Kidney (tissue), 14 donors: ENCODE measurements around the gene PP2D1. TPM values are rescaled to one million over a fixed set of nuclear protein-coding genes. Genes with fewer than 3 reads are reported as not detected.

ENCODE experiments used
- DNase-seq, 5 donors: peaks; one replicate each; pipeline ENCODE4 v3.0.0-alpha.2; 2013 to 2020
- FAIRE-seq: peaks from 2 replicates; lab custom pipeline; 2012; peaks lifted over from hg19 to GRCh38; lab: Jason Lieb, UNC
- H3K27ac ChIP-seq, 2 donors: one replicate each; pipeline ENCODE4 v1.7.0; 2013; ENCODE audit warnings: low read depth in 2 of 2, low read length in 2 of 2, inconsistent platforms in 1 of 2
- H3K27me3 ChIP-seq: one replicate; pipeline ENCODE4 v1.7.1; 2013; ENCODE audit warnings: low read length, inconsistent platforms; ENCODE audit not compliant: control insufficient read depth, insufficient read depth
- H3K36me3 ChIP-seq, 3 donors: one replicate each; pipeline versions ENCODE4 v1.7.0 to v1.7.1; 2013; ENCODE audit warnings: low read length in 3 of 3, control low read depth in 1 of 3, inconsistent platforms in 1 of 3; ENCODE audit not compliant: insufficient read depth in 3 of 3, control insufficient read depth in 2 of 3
- H3K4me1 ChIP-seq, 3 donors: one replicate each; pipeline versions ENCODE4 v1.7.0 to v1.7.1; 2013; ENCODE audit warnings: low read length in 3 of 3, inconsistent platforms in 1 of 3, low read depth in 1 of 3; ENCODE audit not compliant: control insufficient read depth in 2 of 3, insufficient read depth in 2 of 3
- H3K4me3 ChIP-seq, 3 donors: one replicate each; pipeline versions ENCODE4 v1.7.0 to v1.8.1; 2013; ENCODE audit warnings: low read length in 3 of 3, control low read depth in 1 of 3, inconsistent platforms in 1 of 3
- H3K9ac ChIP-seq, 3 donors: one replicate each; pipeline versions ENCODE4 v1.7.0 to v1.7.1; 2013; ENCODE audit warnings: low read length in 3 of 3, control low read depth in 1 of 3, inconsistent platforms in 1 of 3
- H3K9me3 ChIP-seq, 3 donors: one replicate each; pipeline versions ENCODE4 v1.7.0 to v1.7.1; 2013; ENCODE audit warnings: low read length in 3 of 3, control low read depth in 1 of 3, inconsistent platforms in 1 of 3; ENCODE audit not compliant: control insufficient read depth in 2 of 3, insufficient read depth in 1 of 3
- CTCF ChIP-seq: IDR thresholded peaks from 3 replicates; pipeline ENCODE4 v1.5.1; 2012; ENCODE audit warnings: mild to moderate bottlenecking, moderate library complexity, borderline replicate concordance; ENCODE audit not compliant: insufficient read depth; ENCODE audit errors: extremely low read depth
- intact Hi-C: fragments of 100-400 bp; cut with DNase I; formaldehyde crosslinking; loops from one replicate; pipeline ENCODE4 v1.11.1; 2022
- polyA plus RNA-seq: library from polyadenylated mRNA; stranded (reverse); fragments of 350-450 nt; fragmentation: Illumina TruSeq; extraction: RNeasy Lipid Tissue Mini Kit (QIAGEN cat#74804); gene quantifications from one replicate; pipeline ENCODE4 v1.2.3, GENCODE V29; 2014; ENCODE audit warnings: low read depth, low replicate concordance; ENCODE audit not compliant: insufficient read depth
- total RNA-seq: library from RNA; stranded (reverse); fragmentation: NEBNext Ultra II Directional; extraction: Animal tissue kit (Norgen Biotek cat#: 25700); gene quantifications from one replicate; pipeline ENCODE4 v1.2.1, GENCODE V29; 2021
- donor health status: control.
- donor health status: control.
- donor health status: control.
- donor health status: control.
- donor health status: control.
- donor health status: DM: yes; HTN: yes; CAD: no.
- donor health status: Normal renal cell carcinoma (clear cell type).

The PP2D1 gene
- total and polyA plus RNA-seq, 2 donors from 2014 or later, result not detected

- Histone ChIP-seq H3K36me3 (no peaks in the 10 kb centered on the region), H3K9me3 (no peaks in the 10 kb centered on the region), H3K9ac (peak within 1 kb of the TSS; percentile 50 to 78 (median 63)), H3K4me3 (peak within 1 kb of the TSS; percentile 75 to 82 (median 78)), H3K4me1 (peaks cover 3 to 19% (median 19%) of the 10 kb centered on the region in 3 donors), H3K27ac (peak within 1 kb of the TSS; percentile 95 to 96), H3K27me3 (no peaks in the 10 kb centered on the region)
- intact Hi-C loops, result no loop called here
- peak; percentile 37 for TF ChIP-seq CTCF
- DNase-seq, result peak; percentile 90 to 94 (median 93)
- no peak for FAIRE-seq
These were observed 27.9 kb upstream of the PP2D1 start, which contains the start of gene KAT2B for GRCh38 chr3:20039765-20040547. Gene KAT2B, plus strand, starts transcription at chr3:20040446. Its CDS starts 32 bp downstream, at chr3:20040478.

GRCh38 chr3:20039466-20039764 is 27.4 kb upstream of the PP2D1 start:
- peak overlapping the region; percentile 95 to 96 for H3K27ac ChIP-seq
- H3K4me3 ChIP-seq, result peak overlapping the region; percentile 43 to 64 (median 61)
- FAIRE-seq, result no peak
- no peak for TF ChIP-seq CTCF
- DNase-seq, result no peak
- intact Hi-C loops, result no loop called here
- peak overlapping the region in 2 of 3 donors; percentile 6 to 63 for H3K9ac ChIP-seq
- H3K4me1 ChIP-seq, result peaks cover 3 to 19% (median 19%) of the 10 kb centered on the region in 3 donors
- no peaks in the 10 kb centered on the region for H3K36me3 ChIP-seq
- H3K9me3 ChIP-seq, result no peaks in the 10 kb centered on the region
- H3K27me3 ChIP-seq, result no peaks in the 10 kb centered on the region

- intact Hi-C loops, result no loop called here
- H3K27me3 ChIP-seq, result no peaks in the 10 kb centered on the region
- no peaks in the 10 kb centered on the region for H3K9me3 ChIP-seq
- peak overlapping the region; percentile 43 to 64 (median 61) for H3K4me3 ChIP-seq
- DNase-seq, result peak in 3 of 5 donors; percentile 20 to 70 (median 50)
- no peaks in the 10 kb centered on the region for H3K36me3 ChIP-seq
- H3K4me1 ChIP-seq, result peaks cover 3 to 18% (median 16%) of the 10 kb centered on the region in 3 donors
- peak overlapping the region; percentile 8 to 63 (median 15) for H3K9ac ChIP-seq
- no peak for FAIRE-seq
- H3K27ac ChIP-seq, result peak overlapping the region; percentile 7 to 56
- TF ChIP-seq CTCF, result no peak
These were observed 26.8 kb upstream of the PP2D1 start for GRCh38 chr3:20038699-20039465.
